ENCODE data around the gene ADARB1. TPM values are rescaled to one million over a fixed set of nuclear protein-coding genes. Genes with fewer than 3 reads are reported as not detected.

ADARB1 gene
- polyA plus RNA-seq, 5 donors: 19.8 to 42.0 (median 27.7) TPM

DNA sequence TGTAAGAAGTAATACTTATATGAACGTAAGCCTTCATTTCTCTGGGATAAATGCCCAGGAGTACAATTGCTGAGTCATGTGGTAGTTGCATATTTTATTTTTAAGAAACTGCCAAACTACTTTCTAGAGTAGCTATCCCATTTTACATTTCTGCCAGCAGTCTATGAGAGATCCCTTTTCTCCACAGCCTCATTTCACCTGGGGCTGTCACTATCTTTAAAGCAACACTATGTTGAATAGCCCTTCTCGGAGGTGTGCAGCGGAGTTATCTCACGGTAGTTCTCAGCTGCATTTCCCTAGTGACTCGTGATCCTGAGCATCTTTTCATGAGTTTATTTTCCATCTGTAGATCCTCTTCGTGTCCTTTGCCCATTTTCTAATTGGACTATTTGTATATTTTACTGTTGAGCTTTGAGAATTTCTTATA, 93.4 kb downstream of the ADARB1 start:
- DNase-seq: no peak

DNA sequence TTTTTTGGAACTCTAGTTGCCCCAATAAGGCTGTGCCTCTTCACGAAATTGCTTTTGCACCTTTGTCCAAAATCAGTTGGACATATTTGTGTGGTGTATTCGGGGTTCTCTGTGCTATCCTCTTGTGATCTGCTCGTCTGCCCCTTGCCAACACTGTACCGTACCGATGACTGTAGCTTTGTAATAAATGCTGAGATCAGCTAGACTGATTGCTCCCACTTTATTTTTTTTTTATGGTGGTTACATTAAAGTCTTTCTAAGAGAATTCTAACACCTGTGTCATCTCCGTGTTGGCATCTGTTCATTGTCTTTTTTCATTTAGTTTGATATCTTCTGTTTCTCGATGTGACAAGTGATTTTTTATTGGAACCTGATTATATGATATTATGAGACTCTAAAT, 94.1 kb downstream of the ADARB1 start:
- no peak for DNase-seq

- no peak for DNase-seq
These were observed 94.6 kb downstream of the ADARB1 start for GRCh38 chr21:45169001-45169400.

DNA sequence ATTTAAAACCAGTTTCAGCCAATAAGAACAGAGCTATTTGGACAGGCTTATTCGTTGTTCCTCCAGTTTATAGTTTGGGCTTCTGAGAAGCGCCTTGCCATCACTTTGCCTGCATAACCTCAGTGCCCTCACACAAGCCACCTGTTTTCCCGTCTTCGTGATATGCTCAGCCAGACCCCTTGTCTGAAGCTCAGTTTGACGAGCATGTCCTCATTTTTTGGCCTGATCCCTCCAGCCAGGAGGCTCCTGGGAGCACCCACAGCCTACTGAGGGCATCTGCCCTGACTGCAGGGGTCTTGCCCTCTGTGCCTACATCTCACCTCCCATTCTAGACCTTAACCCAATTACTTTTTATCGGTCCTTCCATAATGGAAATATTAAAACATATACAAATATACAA, 95.3 kb downstream of the ADARB1 start:
- no peak for DNase-seq

DNA sequence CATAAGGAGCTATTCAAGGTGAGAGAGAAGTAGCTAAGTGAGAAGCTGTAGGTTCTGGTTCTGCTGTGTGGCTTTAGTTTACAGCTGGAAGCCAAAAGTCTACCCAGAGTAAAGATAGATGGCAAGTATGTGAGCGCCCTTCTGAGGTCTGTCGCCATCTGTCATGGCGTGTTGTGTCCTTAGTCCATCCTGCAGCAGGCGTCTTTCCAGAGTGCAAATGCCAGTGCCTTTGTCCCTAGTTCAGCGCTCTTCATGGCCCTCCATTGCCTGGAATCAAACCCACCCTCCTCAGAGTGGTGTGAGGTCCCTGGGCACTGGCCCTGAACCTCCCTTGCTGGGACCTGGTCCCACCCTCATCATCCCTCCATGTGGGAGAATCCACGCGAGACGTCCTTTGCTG, 96.6 kb downstream of the ADARB1 start:
- no peak for DNase-seq

- no peak for DNase-seq
These were observed 98.0 kb downstream of the ADARB1 start for GRCh38 chr21:45172420-45172819.

DNA sequence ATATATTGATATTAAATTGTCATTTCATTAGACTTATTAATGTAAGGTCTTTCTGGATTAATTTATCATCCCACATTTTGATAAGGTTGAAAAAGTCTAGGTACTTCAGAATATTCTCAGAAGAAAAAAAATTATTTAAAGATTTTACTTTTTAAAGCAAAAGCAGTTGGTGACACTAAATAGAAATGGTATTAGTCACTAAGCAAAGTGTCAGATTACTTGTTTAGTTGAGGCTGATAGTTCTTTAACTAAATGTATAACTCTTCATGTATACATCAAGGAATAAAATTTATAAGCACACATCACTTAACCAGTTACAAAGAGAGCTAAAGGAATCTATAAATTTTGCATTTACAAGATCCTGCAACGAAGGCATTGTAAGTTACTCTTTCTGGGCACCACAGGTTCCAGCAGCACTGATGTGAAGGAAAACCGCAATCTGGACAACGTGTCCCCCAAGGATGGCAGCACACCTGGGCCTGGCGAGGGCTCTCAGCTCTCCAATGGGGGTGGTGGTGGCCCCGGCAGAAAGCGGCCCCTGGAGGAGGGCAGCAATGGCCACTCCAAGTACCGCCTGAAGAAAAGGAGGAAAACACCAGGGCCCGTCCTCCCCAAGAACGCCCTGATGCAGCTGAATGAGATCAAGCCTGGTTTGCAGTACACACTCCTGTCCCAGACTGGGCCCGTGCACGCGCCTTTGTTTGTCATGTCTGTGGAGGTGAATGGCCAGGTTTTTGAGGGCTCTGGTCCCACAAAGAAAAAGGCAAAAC, 101.1 kb downstream of the ADARB1 start:
- DNase-seq: no peak

DNA sequence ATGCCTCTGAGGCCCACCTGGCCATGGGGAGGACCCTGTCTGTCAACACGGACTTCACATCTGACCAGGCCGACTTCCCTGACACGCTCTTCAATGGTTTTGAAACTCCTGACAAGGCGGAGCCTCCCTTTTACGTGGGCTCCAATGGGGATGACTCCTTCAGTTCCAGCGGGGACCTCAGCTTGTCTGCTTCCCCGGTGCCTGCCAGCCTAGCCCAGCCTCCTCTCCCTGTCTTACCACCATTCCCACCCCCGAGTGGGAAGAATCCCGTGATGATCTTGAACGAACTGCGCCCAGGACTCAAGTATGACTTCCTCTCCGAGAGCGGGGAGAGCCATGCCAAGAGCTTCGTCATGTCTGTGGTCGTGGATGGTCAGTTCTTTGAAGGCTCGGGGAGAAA, 101.8 kb downstream of the ADARB1 start:
- no peak for DNase-seq

- DNase-seq: no peak
These were observed 102.7 kb downstream of the ADARB1 start for GRCh38 chr21:45177039-45177438.

DNA sequence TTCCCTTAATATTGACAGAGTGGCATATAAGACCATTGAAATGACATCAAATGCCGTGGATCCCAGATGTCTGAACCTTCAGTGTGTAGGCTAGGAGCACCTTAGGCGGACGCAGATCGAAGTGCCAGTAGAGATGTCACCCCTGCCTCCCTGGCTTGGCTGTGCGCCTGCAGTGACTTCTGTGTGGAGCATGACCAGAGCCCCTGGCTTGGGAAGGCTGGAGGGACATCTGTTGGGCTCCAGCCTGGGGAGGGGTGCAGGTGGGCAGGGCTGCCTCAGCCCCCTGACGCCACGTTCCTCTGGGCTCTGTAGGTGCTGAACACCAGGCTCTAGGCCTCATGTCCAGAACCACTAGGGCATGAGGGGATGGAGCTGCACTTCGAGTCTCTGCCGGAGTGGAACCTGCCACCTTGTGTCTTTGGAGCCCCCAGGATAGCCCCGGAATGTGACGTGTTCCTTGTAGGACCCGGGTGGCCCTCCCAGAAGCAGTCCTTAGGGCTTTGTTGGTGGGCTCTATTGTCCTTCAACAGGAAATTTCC, 103.8 kb downstream of the ADARB1 start:
- DNase-seq: no peak

GRCh38 chr21:45178971-45179370, 104.6 kb downstream of the ADARB1 start:
- no peak for DNase-seq

DNA sequence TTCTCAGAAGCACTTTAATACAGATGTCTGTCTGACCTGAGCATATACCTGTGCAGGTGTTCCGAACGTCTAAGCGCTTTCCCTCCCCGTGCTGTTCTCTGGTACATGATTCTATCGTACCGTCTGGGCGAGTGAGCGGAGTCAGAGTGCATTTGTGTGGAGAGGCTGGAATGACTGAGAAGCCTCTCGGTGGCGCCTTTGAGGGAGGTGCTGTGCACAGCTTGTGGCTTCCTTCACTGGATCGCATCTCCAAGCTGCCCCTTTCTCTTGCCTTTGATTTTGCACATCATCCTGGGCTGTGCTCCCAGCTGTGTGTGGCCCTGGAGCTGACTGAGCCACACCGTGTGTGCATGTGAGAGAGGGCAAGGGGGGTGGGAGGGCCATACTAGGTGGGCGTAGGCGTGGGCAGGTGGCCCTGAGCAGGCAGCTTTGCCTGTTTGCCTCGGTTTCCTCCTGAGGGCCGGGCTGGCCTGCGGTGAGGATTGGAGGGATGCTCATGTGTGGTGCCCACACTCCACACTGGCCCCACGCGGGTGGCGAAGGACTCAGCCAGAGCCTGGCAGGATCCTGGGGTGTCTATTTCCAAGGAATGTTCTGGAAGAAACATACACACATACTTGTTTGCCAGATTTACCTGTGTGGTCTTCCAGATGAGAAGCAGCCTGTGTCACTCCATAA, 105.3 kb downstream of the ADARB1 start:
- DNase-seq: no peak

- no peak for DNase-seq
These were observed 105.8 kb downstream of the ADARB1 start for GRCh38 chr21:45180246-45180599.

DNA sequence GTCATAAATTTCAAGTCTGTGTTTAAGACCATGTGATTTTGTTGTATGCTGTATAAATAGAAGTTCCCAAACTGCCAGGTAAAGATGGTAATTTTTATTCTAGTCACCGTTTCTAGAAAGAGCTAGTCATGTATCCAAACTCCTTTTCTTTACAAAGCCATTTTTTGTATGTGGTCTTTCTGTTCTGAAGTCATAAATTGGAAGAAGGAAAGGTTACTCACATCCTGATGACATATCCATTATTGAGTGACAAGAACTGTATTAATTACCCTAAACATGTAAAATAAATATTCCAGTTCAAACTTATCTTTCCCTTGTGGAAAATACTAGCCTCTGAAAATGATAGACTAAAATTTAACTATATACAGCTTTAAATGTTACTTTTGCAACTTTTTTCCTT, 108.6 kb downstream of the ADARB1 start:
- no peak for DNase-seq

DNA sequence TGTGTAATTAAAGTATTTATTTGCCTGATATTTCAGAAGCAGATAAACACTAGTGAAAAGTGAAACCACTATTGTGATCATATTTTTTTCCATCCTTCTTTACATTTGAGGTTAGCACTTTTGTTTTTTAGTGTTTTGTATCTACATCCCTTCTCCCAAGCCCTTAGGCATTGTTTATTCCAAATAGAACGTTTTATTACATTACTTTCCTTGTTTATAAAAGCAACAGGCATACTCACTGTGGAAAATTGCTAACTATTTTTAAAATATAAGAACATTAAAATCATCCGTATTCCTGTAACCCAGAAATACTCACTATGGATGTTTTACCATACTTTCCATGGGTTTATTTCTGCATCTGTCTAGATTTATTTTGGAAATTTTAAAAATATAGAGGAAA, 109.5 kb downstream of the ADARB1 start:
- no peak for DNase-seq

DNA sequence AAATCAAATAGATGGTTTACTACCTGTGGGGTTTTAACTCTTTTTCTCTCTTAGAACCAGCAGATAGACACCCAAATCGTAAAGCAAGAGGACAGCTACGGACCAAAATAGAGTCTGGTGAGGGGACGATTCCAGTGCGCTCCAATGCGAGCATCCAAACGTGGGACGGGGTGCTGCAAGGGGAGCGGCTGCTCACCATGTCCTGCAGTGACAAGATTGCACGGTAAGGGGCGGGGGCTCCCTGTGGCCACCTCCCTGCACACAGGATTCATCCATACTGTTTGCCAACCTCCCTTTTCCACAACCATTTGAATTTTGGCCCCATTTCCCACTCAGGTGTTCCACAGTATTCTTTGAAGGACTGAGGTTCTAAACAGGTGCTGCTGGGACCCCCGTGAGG, 110.5 kb downstream of the ADARB1 start:
- no peak for DNase-seq

DNA sequence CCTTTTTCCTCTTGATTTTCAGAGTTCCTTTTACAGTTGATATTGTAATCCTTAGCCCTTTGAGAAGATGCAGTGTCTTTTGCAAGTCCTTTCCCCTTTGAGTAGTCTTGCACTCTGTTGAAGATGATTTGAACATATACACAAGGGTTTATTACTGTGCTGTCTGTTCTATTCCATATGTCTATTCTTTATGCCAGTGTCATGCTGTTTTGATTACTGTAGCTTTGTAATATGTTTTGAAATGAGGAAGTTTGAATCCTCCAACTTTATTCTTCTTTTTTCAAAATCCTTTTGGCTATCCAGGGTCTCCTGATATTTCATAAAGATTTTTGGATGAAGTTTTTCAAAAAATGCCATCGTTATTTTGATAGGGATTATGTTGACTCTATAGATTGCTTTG, 112.3 kb downstream of the ADARB1 start:
- no peak for DNase-seq

- no peak for DNase-seq
These were observed 113.3 kb downstream of the ADARB1 start for GRCh38 chr21:45187646-45188045.

- DNase-seq: no peak
These were observed 115.6 kb downstream of the ADARB1 start for GRCh38 chr21:45190013-45190412.

DNA sequence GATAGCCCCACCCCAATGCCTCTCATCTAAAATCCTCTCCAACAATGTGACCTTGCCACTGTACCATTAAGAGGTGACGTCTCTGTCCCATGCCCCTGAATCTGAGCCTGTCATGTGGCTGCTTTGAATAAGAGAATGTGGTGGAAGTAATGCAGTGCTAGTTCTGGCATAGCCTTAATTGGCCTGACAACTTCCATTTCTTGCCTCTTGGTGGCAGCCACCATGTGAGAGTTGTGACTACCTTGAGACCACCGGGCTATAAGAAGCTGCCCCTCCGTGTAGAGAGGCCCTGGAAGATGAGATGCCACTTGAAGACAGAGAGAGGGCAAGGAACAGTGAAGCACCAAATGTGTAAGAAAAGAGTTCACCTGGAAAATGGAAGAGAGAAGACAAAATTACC, 118.0 kb downstream of the ADARB1 start:
- DNase-seq: no peak

DNA sequence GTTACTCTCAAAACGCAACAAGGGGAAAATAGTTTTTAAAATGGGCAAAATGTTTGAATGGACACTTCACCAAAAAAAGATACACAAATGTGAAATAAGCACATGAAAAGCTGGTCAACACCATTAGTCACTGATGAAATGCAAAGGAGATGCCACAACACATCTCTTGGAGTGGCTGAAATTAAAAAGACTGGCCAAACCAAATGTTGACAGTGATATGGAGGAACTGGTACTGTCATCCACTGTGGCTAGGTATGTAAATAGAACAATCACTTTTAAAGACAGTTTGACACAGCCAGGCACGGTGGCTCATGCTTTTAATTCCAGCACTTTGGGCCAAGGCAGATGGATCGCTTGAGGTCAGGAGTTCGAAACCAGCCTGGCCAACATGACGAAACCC, 122.2 kb downstream of the ADARB1 start:
- DNase-seq: no peak

DNA sequence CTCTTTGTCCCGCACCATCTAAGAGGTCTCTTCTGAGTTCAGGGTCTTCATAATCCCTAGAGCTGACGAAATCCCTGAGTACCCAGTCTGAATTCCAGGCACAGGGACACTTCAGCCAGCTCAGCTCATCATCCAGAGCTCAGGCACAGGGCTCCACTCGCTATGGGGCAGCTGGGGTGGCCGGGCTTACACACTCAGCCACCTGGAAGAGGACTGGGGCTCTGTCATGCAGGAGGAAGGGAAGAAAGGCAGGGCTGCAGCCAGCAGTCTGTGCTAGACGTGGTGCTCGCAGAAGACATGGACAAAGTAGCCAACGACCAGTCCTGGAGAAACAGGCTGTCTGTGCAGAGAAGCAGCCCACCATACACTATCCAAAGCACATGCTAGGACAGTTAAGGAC, 124.8 kb downstream of the ADARB1 start:
- DNase-seq: no peak

DNA sequence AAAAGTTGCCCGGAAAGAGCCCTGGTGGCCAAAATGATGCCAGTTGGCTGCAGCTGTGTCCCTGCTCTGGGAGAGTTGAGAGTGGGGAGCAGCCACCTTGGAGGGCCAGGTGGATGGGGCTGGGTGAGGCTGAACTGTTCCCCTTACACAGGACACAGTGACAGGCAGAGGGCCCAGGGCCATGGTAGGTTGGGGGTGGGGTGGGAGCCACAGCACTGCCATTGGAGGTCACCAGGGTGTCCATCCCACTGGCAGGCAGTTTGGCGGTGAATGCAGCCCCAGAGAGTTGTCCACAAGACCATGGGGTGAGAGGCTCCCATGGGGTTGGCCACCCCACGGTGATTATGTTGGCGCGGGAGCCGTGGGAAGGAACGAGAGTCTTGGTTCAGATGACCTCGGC, 125.7 kb downstream of the ADARB1 start:
- no peak for DNase-seq
